GM19438 (cell line): ENCODE results near the gene MCCC2.
"Not testable (repeated sequence)": the region's sequence is repeated elsewhere in the genome, so short reads cannot be mapped to it uniquely, and the experiment has no call there.

ENCODE experiments used
- ATAC-seq: cut with Tn5 transposase; IDR thresholded peaks from one replicate; pipeline ENCODE4 v1.9.1; 2021; ENCODE audit warnings: low read depth; ENCODE audit not compliant: unreplicated experiment

Gene MCCC2

DNA sequence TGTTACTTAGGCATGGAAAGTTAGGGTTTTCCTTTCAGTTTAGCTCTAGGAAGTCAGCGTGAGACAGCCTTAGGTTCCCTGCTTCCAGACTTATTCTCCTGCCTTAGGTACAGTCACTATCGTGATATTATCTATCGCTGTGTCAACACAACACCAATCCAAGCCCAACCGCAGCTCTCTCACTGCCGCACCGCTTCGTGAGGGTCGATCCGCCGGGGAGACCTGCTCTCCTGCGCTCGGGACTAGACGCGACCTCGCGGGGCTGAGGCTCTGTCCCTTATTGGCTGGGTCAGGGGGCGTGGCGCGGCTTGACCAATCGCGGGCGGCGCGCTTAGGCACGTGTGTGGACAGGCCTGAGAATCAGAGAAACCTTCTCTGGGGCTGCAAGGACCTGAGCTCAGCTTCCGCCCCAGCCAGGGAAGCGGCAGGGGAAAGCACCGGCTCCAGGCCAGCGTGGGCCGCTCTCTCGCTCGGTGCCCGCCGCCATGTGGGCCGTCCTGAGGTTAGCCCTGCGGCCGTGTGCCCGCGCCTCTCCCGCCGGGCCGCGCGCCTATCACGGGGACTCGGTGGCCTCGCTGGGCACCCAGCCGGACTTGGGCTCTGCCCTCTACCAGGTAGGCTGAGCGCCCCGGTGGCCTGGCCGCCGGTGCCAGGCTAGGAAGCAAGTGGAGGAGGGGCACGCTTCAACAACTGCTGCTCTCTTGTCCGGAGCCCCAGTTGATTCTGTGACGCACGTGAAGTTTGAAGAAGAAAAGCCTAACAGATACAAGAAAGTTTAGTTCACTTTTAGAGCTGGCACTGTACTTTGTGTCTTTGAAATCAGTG, at the start of gene MCCC2:
Gene MCCC2 (plus strand): TSS at position 400 of the 825 bp plus-strand sequence. CDS start 86 bp downstream, at position 486.
- peak; percentile 97 for ATAC-seq

DNA sequence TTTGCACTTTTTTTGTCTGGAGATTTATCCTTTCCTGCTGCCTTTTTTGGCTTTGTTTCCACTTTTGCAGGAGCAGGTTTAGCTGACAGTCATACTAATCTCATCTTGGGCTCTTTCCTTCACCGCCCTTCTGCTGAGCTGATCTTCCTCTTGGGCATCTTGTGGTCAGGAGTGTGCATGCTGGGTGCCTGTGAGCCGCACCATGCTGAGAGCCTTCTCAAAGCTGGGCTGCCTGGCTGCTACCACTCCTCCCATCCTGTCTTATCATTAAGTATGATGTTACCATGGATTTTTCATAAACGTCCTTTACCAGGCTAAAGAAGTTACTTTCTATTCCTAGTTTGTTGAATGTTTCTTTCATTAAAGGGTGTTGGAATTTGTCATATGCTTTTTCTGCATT, 49.5 kb upstream of the MCCC2 start:
- ATAC-seq, result no peak

DNA sequence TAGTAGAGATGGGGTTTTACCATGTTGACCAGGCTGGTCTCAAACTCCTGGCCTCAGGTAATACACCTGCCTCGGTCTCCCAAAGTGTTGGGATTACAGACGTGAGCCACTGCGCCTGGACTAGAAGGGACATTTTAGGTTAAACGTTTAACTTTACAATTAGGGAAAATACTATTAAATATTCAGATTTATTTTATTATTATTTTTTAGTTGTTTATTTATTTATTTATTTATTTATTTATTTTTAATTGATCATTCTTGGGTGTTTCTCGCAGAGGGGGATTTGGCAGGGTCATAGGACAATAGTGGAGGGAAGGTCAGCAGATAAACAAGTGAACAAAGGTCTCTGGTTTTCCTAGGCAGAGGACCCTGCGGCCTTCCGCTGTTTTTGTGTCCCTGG, 36.3 kb upstream of the MCCC2 start:
- ATAC-seq, result not testable (repeated sequence)

DNA sequence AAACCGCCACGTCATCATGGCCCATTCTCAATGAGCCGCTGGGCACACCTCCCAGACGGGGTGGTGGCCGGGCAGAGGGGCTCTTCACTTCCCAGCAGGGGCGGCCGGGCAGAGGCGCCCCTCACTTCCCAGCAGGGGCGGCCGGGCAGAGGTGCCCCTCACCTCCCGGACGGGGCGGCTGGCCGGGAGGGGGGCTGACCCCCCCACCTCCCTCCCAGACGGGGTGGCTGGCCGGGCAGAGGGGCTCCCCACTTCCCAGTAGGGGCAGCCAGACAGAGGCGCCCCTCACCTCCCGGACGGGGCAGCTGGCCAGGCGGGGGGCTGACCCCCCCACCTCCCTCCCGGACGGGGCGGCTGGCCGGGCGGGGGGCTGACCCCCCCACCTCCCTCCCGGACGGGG, 35.6 kb upstream of the MCCC2 start:
- not testable (repeated sequence) for ATAC-seq

DNA sequence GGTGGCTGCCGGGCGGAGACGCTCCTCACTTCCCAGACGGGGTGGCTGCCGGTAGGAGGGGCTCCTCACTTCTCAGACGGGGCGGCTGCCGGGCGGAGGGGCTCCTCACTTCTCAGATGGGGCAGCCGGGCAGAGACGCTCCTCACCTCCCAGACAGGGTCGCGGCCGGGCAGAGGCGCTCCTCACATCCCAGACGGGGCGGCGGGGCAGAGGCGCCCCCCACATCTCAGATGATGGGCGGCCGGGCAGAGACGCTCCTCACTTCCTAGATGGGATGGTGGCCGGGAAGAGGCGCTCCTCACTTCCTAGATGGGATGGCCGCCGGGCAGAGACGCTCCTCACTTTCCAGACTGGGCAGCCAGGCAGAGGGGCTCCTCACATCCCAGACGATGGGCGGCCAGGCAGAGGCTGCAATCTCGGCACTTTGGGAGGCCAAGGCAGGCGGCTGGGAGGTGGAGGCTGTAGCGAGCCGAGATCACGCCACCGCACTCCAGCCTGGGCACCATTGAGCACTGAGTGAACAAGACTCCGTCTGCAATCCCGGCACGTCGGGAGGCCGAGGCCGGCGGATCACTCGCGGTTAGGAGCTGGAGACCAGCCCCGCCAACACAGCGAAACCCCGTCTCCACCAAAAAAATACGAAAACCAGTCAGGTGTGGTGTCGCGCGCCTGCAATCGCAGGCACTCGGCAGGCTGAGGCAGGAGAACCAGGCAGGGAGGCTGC, 35.0 kb upstream of the MCCC2 start:
- not testable (repeated sequence) for ATAC-seq

DNA sequence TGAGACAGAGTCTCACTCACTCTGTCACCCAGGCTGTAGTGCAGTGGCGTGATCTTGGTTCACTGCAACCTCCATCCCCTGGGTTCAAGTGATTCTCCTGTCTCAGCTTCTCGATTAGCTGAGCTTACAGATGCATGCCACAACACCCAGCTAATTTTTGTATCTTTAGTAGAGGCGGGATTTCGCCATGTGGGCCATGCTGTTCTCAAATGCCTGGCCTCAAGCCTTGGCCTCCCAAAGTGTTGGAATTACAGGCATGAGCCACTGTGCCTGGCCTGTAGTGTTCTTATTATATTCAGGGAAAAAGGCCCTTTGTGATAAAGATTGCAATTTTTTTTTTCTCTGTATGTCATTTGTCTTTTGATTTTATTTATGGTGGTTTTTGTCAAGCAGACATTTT, 24.0 kb upstream of the MCCC2 start:
- no peak for ATAC-seq

DNA sequence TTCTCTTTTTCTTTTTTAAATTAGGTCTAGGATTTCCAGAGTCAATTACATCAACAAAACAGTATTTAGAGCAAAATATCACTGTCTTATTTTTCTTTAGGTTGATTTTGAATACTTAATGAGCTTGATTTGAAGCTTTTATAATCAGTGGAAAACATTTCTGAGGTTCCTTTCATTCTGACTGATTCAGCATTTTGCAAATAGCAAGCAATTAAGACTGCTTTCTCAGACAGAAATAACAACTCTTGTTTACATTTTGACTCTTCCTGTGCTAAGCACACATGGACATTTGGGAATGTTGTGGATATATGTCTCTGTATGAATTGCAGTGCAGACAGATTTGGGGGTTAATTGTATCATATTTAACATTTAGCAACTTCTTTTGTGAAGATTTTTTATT, 22.2 kb upstream of the MCCC2 start:
- no peak for ATAC-seq

DNA sequence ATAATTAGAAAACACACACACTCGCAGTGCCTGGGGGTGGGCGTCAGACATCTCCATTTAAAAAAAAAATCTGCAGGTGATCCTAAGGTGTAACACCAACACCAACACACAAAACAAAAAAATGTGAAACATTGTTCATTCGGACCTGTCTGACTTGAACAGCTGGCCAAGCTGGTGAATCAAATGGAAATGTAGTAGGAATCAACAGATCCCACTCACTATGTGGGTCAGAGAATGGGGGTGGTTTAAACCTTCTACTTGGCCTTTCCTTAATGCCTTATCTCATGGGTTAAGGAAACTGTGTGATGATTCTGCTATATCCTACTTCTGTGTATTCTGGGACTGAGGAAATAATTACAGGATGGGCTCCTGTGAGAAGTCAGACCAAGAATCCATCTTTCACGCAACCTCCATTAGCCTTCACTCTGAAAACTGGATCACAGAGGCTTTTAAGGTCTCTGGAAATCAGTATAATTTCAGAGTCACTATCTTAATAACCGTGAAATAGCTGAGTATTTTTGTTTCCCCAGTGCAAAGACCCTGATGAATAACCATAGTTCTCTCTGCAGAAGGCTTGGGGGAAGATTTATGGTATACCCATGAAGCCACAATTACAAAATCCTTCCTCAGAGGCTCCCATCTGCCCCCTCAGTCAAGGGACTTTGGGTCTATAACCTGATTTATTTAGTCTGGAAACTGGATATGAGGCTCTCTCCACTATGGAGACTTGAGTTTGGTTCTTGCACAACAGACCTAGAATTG, 17.2 kb upstream of the MCCC2 start:
- no peak for ATAC-seq

DNA sequence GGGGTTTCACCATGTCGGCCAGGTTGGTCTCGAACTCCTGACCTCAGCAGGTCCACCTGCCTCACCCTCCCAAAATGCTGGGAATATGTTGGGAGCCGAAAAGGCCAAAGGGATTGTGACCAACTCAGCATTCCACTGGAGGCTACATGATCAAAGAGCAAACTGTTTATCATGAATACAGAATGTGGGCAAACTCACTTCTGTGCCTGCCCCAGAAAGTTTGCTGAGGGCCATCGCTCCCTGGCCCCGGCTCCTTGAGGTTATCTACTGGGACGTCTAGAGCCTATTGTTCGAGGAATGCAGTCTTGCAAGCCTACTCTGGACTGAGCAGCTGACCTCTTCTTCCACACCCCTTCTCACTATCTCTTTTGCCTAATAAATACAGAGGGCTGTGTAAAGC, 15.3 kb upstream of the MCCC2 start:
- not testable (repeated sequence) for ATAC-seq

DNA sequence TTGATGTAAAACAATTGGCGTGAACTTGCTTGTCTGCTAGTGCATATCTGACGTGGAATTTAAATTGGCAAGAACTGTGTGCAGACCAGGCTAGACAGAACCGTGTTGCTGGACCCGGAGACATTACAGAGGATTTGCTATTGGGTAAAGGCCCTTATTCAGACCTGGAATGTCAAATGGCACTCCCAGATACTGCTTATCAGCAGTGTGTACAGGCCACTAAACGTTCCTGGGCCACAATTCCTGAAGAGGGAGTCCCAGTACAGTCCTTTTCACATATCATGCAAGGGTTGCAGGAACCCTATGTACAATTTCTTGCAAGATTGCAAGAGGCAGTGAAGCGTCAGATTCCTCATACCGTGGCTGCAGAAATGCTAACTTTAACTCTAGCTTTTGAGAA, 13.5 kb upstream of the MCCC2 start:
- ATAC-seq, result no peak

DNA sequence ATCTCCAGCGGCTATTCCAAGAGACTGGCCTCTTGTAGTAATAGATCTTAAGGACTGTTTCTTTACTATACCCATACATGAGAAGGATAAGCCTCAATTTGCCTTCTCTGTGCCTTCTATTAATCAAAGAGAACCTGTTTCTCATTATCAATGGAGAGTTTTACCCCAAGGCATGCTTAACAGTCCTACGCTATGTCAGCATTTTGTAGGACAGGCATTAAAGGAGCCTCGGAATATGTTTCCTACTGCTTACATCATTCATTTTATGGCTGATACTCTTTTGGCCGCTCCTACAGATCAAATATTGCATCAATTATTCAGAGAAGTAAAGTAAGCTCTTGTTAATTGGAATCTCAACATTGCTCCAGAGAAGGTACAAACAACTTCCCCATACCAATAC, 11.6 kb upstream of the MCCC2 start:
- ATAC-seq, result not testable (repeated sequence)

DNA sequence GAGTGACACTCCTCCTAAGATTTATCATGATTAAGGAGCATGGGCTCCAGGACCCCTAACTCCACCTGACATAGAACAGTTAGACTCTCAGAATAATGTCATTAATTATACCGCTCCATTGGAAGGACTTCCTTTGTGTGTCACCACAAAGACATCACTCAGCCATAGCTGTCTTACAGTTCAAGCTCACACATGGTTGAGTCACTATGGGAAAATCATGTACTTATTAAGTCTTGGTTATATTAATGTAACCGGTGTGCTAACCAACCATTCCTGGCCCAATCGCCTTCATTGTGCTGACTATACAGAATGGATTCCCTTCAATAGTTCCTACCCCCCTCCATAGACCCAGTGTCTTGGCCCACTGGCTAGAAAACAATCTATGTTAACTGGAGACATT, 10.9 kb upstream of the MCCC2 start:
- ATAC-seq, result no peak

DNA sequence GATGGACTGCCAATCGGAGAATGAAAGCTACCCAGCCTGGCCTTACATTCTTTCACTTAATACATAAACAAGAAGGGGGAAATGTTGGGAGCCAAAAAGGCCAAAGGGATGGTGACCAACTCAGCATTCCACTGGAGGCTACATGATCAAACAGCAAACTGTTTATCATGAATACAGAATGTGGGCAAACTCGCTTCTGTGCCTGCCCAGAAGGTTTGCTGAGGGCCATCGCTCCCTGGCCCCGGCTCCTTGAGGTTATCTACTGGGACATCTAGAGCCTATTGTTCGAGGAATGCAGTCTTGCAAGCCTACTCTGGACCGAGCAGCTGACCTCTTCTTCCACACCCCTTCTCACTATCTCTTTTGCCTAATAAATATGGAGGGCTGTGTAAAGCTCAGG, 9.3 kb upstream of the MCCC2 start:
- ATAC-seq, result not testable (repeated sequence)

DNA sequence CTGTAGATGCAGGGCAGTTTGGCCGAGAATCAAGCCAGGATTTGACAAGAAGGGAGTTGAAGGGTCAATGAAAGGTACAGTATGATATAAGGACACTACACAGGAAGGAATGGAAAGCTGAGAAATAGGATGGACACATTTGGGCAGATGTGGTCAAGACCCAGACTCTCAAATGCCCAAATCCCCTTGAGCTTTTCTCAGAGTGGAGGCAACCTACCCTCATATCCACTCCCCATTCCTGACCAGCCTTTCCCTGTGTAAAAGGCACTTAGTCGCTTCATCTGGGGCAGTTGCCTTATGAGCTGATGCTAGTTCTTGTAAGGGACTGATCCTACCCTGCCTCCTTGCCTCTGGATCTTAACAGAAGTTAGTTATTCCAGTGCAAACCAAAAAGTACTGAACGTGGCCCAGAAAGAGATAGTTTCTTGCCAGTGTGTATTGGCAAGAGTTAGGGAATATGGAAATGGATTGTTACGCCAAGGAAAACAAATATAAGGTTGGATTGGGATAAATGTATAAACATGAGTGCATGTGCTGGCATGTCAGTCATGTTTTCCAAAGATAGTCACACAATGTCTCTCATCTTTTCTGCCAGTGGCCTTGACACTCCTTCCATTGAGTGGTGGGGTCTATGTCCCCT, 4.1 kb upstream of the MCCC2 start:
- no peak for ATAC-seq

DNA sequence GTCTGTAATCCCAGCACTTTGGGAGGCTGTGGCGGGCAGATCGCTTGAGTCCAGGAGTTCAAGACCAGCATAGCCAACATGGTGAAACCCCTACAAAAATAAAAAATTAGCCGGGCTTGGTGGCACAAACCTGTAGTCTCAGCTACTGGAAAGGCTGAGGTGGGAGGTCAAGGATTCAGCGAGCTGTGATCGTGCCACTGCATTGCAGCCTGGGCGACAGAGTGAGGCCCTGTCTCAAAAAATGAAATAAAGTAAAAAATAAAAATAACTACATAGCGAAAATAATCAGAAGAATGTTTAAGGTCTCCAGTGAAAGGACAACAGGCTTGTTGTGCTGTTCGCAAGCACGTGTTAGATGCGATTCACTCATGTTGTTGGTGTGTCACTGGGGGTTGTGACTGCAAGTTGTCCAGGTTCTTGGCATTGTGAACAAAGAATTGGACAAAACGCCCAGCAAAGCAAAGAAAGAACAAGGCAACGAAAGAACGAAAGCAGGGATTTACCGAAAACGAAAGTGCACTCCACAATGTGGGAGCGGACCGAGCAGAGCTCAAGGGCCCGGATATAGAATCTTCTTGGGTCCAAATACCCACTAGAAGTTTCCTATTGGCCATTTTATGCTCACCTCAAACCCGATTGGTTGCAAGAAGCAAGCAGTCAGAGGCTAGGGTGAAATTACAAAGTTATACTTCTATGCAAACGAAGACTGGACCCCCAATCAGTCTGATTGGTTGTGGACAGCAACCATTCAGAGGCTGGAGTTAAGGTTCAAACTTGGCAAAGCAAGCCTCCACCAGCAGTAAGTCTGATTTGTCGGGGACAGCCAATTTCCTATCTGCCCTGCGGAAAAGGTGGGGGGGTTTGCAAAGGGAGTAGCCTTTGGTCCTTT, 844 bp upstream of the MCCC2 start:
- ATAC-seq, result peak; percentile 1

DNA sequence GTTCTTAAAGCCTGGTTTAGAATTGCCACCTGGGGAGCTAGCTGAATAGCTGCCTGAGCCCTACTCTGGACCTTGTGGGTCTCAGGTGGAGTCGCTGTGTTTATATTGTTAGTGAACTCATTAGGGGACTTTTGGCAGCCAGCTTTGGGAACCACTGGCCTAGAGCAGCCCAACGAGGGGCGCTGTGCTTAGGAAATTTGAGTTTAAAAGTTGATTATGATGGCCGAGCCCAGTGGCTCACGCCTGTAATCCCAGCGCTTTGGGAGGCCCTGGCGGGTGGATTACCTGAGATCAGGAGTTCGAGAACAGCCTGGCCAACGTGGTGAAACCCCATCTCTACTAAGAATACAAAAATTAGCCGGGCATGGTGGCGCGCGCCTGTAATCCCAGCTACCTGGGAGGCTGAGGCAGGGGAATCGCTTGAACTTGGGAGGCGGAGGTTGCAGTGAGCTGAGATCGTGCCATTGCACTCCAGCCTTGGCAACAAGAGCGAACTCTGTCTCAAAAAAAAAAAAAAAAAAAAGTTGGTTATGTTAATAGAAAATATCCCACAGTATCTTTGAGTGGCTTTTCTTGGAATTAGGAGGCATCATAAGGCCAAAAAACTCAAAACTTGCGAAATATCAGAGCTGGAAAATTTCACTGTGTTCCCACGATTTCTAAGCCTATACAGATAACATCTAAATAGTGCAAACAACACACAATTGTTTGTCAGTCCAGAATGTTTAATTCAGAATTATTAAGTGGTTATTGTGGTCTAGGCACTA, 809 bp downstream of the MCCC2 start:
- ATAC-seq, result peak; percentile 15

DNA sequence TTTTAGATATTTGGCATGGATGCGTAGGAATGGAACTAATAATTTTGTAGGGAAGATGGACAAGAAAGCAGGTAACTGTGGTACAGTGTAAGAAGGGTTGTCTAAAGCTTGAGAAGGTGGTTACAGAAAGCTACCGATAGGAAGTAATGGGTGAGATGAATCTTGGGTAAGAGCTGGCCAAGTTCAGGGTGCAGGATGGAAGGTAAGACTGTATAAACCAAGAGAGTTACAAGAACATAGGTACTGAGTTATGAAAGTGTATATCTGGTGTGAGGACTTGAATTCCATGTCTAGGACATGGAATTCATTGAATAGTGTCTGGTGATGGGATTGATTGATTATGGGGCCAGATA, 1.4 kb downstream of the MCCC2 start:
- ATAC-seq, result no peak

DNA sequence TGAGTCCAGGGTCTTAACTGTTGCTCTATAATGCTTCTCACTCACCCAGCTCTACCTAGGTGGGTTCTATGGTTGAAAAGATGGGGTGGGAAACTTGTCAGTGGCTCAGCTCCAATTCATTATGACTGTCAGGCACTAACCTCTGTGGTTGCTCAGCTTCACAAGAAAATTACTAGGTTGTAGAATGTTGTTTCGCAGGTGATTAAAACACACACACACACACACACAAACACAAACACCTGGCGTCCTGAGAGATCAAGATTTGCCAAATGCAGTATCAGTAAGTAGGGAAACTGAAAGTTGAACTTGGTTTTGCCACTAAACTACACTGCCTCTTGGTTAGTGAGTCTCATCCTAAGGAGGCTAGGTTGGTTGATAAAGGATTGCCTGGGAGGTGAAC, 2.8 kb downstream of the MCCC2 start:
- no peak for ATAC-seq

DNA sequence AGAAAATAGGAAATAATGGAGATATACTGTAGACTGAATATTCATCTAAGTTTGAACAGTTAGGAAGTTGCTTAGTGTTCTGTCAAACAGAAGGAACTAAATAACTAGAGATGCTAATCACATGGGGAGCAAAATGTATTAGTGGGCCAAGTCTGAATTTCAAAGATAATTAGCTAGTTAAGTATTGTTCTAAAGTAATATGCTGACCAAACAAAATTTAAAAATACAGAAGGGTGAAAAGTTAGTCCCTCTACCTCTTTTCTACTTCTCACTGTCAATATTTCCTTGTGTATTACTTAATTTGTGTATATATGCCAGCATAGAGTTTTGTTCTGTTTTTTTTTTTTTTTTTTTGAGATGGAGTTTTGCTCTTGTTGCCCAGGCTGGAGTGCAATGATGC, 4.0 kb downstream of the MCCC2 start:
- no peak for ATAC-seq
